ENCODE results near the gene ZNF132. TPM values are rescaled to one million over a fixed set of nuclear protein-coding genes. Genes with fewer than 3 reads are reported as not detected.

The ZNF132 gene
- total and polyA plus RNA-seq, 9 of the 15 experiments (the other 6 are each of a cell fraction or from before 2014, with no cell fraction given), result 0.03 to 0.42 (median 0.10) TPM; not detected in 5

GRCh38 chr19:58475714-58476497 lies 36.0 kb upstream of the ZNF132 start, which contains the start of gene ZNF446 (continued):
- TF ChIP-seq HDAC2 (IDR thresholded peaks at IDR 0.05), result peak; percentile 21; the same call in 1 of the 2 replicates
- peak in 2 of 3 experiments; percentile 21 to 33; a peak in 1 of 6 replicates for TF ChIP-seq CTCF (IDR thresholded peaks at IDR 0.05 in 2 of 3, conservative IDR thresholded peaks at IDR 0.05 in 1 of 3; ENCODE audit: insufficient read depth in 2 of 3, low read depth in 1 of 3, low read length in 3 of 3)
- no peak for TF ChIP-seq GATAD2B (IDR thresholded peaks at IDR 0.05; ENCODE audit: borderline replicate concordance)
- TF ChIP-seq PURB (CRISPR knock-in tag; IDR thresholded peaks at IDR 0.05; ENCODE audit: low read depth), result no peak
- TF ChIP-seq NCOA1 (IDR thresholded peaks at IDR 0.05; ENCODE audit: low read depth), result no peak
- no peak for TF ChIP-seq ZKSCAN3 (CRISPR knock-in tag; IDR thresholded peaks at IDR 0.05)
- no peak; the same call in 1 of the 2 replicates for TF ChIP-seq SMAD4 (CRISPR knock-in tag; conservative IDR thresholded peaks at IDR 0.05)
- TF ChIP-seq ZNF695 (CRISPR knock-in tag; IDR thresholded peaks at IDR 0.05), result no peak
- TF ChIP-seq MCM2 (IDR thresholded peaks at IDR 0.05; ENCODE audit: low read depth), result no peak
- no peak; the same call in 1 of the 2 replicates for TF ChIP-seq ZKSCAN8 (CRISPR knock-in tag; IDR thresholded peaks at IDR 0.05)
- TF ChIP-seq FOXJ2 (tag; IDR thresholded peaks at IDR 0.05), result no peak
- TF ChIP-seq, protein P1, sequence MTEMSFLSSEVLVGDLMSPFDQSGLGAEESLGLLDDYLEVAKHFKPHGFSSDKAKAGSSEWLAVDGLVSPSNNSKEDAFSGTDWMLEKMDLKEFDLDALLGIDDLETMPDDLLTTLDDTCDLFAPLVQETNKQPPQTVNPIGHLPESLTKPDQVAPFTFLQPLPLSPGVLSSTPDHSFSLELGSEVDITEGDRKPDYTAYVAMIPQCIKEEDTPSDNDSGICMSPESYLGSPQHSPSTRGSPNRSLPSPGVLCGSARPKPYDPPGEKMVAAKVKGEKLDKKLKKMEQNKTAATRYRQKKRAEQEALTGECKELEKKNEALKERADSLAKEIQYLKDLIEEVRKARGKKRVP (CRISPR knock-in tag; IDR thresholded peaks at IDR 0.05), result no peak
- TF ChIP-seq ZBTB33 (CRISPR knock-in tag; IDR thresholded peaks at IDR 0.05), result peak; percentile 57; the same call in 1 of the 2 replicates
- TF ChIP-seq CXXC5 (CRISPR knock-in tag; IDR thresholded peaks at IDR 0.05), result peak; percentile 92
- TF ChIP-seq SMAD1 (IDR thresholded peaks at IDR 0.05; ENCODE audit: low read depth, low read length, partially characterized antibody), result no peak
- 0 out of 2 replicates have a peak, but pooled peaks have one; percentile 8 for TF ChIP-seq ZNF717 (CRISPR knock-in tag; IDR thresholded peaks at IDR 0.05)
- TF ChIP-seq RBM15 (IDR thresholded peaks at IDR 0.05; ENCODE audit: insufficient read depth, low read length), result no peak
- TF ChIP-seq ZNF583 (CRISPR knock-in tag; IDR thresholded peaks at IDR 0.05), result no peak
- TF ChIP-seq ZNF766 (CRISPR knock-in tag; conservative IDR thresholded peaks at IDR 0.05), result no peak
- no peak for TF ChIP-seq ZNF324 (CRISPR knock-in tag; IDR thresholded peaks at IDR 0.05)
- no peak for TF ChIP-seq KHSRP (IDR thresholded peaks at IDR 0.05)
- TF ChIP-seq RUNX1 (IDR thresholded peaks at IDR 0.05; ENCODE audit: low read depth), result 0 out of 2 replicates have a peak, but pooled peaks have one; percentile 17
- TF ChIP-seq, protein P2, sequence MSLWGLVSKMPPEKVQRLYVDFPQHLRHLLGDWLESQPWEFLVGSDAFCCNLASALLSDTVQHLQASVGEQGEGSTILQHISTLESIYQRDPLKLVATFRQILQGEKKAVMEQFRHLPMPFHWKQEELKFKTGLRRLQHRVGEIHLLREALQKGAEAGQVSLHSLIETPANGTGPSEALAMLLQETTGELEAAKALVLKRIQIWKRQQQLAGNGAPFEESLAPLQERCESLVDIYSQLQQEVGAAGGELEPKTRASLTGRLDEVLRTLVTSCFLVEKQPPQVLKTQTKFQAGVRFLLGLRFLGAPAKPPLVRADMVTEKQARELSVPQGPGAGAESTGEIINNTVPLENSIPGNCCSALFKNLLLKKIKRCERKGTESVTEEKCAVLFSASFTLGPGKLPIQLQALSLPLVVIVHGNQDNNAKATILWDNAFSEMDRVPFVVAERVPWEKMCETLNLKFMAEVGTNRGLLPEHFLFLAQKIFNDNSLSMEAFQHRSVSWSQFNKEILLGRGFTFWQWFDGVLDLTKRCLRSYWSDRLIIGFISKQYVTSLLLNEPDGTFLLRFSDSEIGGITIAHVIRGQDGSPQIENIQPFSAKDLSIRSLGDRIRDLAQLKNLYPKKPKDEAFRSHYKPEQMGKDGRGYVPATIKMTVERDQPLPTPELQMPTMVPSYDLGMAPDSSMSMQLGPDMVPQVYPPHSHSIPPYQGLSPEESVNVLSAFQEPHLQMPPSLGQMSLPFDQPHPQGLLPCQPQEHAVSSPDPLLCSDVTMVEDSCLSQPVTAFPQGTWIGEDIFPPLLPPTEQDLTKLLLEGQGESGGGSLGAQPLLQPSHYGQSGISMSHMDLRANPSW (CRISPR knock-in tag; IDR thresholded peaks at IDR 0.05), result peak; percentile 93

All from K562 (cell line).